GM12878 (cell line): ENCODE results near the gene AP3B2. TPM values are rescaled to one million over a fixed set of nuclear protein-coding genes. Genes with fewer than 3 reads are reported as not detected.

ENCODE experiments used
- ATAC-seq: fragments of 200-7000 bp; cut with Tn5 transposase; 3 replicates; pipeline ENCODE4 v1.9.1; 2020; ENCODE audit warnings: mild to moderate bottlenecking, moderate library complexity
- BruUV-seq: library from RNA; stranded (reverse); fragments of 400-500 nt; replicated peaks from 2 replicates; lab custom pipeline; 2021; lab: Mats Ljungman, UMichigan
- CTCF ChIA-PET: fragments of 300-600 bp; sonication (Branson Sonifier 250); formaldehyde crosslinking; extraction: SDS; loops from one replicate; lab custom pipeline; 2021; ENCODE audit warnings: inconsistent platforms; lab: Yijun Ruan, JAX
- POLR2A ChIA-PET: fragments of 350-600 bp; formaldehyde crosslinking; extraction: SDS; loops from one replicate; lab custom pipeline; 2021; ENCODE audit warnings: inconsistent platforms; lab: Charles Lee
- RAD21 ChIA-PET: fragments of 300-600 bp; sonication (Branson Sonifier 250); formaldehyde crosslinking; loops from one replicate; lab custom pipeline; 2023; ENCODE audit warnings: antibody characterized with exemption; ENCODE audit not compliant: unreplicated experiment; lab: Charles Lee
- SMC1A ChIA-PET: fragments of 300-600 bp; sonication (Branson Sonifier 250); formaldehyde crosslinking; loops from one replicate; lab custom pipeline; 2023; ENCODE audit not compliant: unreplicated experiment, uncharacterized antibody; lab: Charles Lee
- DNase-seq: peaks from one replicate; pipeline ENCODE4 v3.0.0-alpha.2; 2011; ENCODE audit warnings: low read depth, low spot score
- FAIRE-seq: peaks from 3 replicates; lab custom pipeline; 2011; peaks lifted over from hg19 to GRCh38; lab: Jason Lieb, UNC
- H2AFZ ChIP-seq: 2 replicates; pipeline ENCODE4 v1.6.0; 2011; ENCODE audit warnings: low read depth, low read length, control low read depth; ENCODE audit not compliant: control insufficient read depth
- H3K27ac ChIP-seq: 2 replicates; pipeline ENCODE4 v1.5.1; 2011; ENCODE audit warnings: control low read depth; ENCODE audit not compliant: control insufficient read depth, insufficient read depth
- H3K27me3 ChIP-seq, 2 experiments: replicated peaks in 1 of 2; 2 replicates each; pipeline versions ENCODE4 v1.6.0 to v1.6.1; 2011; ENCODE audit warnings: low read length in 1 of 2; ENCODE audit not compliant: control insufficient read depth in 2 of 2, insufficient read depth in 2 of 2
- H3K36me3 ChIP-seq, 2 experiments: 2 replicates each; pipeline ENCODE4 v1.5.1; 2011; ENCODE audit warnings: low read length in 1 of 2; ENCODE audit not compliant: control insufficient read depth in 2 of 2, insufficient read depth in 2 of 2
- H3K4me1 ChIP-seq: 2 replicates; pipeline ENCODE4 v1.6.1; 2011; ENCODE audit warnings: mild to moderate bottlenecking, low read length, moderate library complexity, mixed read lengths; ENCODE audit not compliant: control insufficient read depth, insufficient read depth
- H3K4me2 ChIP-seq: 2 replicates; pipeline ENCODE4 v1.6.0; 2011; ENCODE audit warnings: control low read depth; ENCODE audit not compliant: control insufficient read depth, insufficient read depth
- H3K4me3 ChIP-seq: fragments of 200-600 bp; sonication (generic); 2 replicates; pipeline ENCODE4 v1.5.1; 2016
- H3K79me2 ChIP-seq: 2 replicates; pipeline ENCODE4 v1.6.0; 2011; ENCODE audit warnings: low read length; ENCODE audit not compliant: control insufficient read depth, insufficient read depth
- H3K9ac ChIP-seq: 2 replicates; pipeline ENCODE4 v1.8.0; 2011; ENCODE audit warnings: low read length, control low read depth, mixed read lengths; ENCODE audit not compliant: control insufficient read depth, insufficient read depth
- H3K9me3 ChIP-seq: replicated peaks from 3 replicates; pipeline ENCODE4 v1.5.1; 2011; ENCODE audit warnings: mild to moderate bottlenecking, low read length; ENCODE audit not compliant: control insufficient read depth, insufficient read depth
- H4K20me1 ChIP-seq: 2 replicates; pipeline ENCODE4 v1.6.0; 2011; ENCODE audit not compliant: control insufficient read depth, insufficient read depth
- BCL3 ChIP-seq: IDR thresholded peaks from 2 replicates; pipeline ENCODE4 v1.6.1; 2011; ENCODE audit warnings: borderline replicate concordance, low read depth, mild to moderate bottlenecking, moderate library complexity, low read length; ENCODE audit not compliant: insufficient read depth, poor library complexity, severe bottlenecking
- BMI1 ChIP-seq: fragments of 450-650 bp; IDR thresholded peaks from 2 replicates; pipeline ENCODE4 v1.6.1; 2016; ENCODE audit warnings: mild to moderate bottlenecking, moderate library complexity, borderline replicate concordance
- CBX5 ChIP-seq: sonication (generic); IDR thresholded peaks from 2 replicates; pipeline ENCODE4 v1.6.1; 2016; ENCODE audit warnings: low read depth, moderate library complexity, mild to moderate bottlenecking, inconsistent platforms
- CEBPZ ChIP-seq: fragments of 150-350 bp; IDR thresholded peaks from 2 replicates; pipeline ENCODE4 v1.6.1; 2016; ENCODE audit warnings: low read depth, low read length
- E2F4 ChIP-seq: IDR thresholded peaks from 2 replicates; pipeline ENCODE4 v1.6.1; 2012; ENCODE audit warnings: low read depth, low read length, improper control_type of control experiment
- FOXM1 ChIP-seq: IDR thresholded peaks from 2 replicates; pipeline ENCODE4 v1.6.1; 2012; ENCODE audit warnings: low read depth, mild to moderate bottlenecking, inconsistent platforms, low read length, moderate library complexity
- GATAD2B ChIP-seq: fragments of 450-650 bp; conservative IDR thresholded peaks from 2 replicates; pipeline ENCODE4 v1.6.1; 2017; ENCODE audit warnings: low read depth, mild to moderate bottlenecking, moderate library complexity
- JUNB ChIP-seq: IDR thresholded peaks from 2 replicates; pipeline ENCODE4 v1.6.1; 2016; ENCODE audit warnings: antibody characterized with exemption, mild to moderate bottlenecking
- KAT2A ChIP-seq: conservative IDR thresholded peaks from 2 replicates; pipeline ENCODE4 v1.6.1; 2011; ENCODE audit warnings: low read depth, low read length; ENCODE audit not compliant: control insufficient read depth
- LARP7 ChIP-seq: fragments of 450-650 bp; IDR thresholded peaks from 2 replicates; pipeline ENCODE4 v1.6.1; 2017; ENCODE audit warnings: mild to moderate bottlenecking
- MTA2 ChIP-seq: fragments of 450-650 bp; IDR thresholded peaks from 2 replicates; pipeline ENCODE4 v1.6.1; 2016; ENCODE audit warnings: low read depth, mild to moderate bottlenecking, moderate library complexity
- NFXL1 ChIP-seq: fragments of 450-650 bp; IDR thresholded peaks from 2 replicates; pipeline ENCODE4 v1.6.1; 2017; ENCODE audit warnings: antibody characterized with exemption, mild to moderate bottlenecking, borderline replicate concordance
- NR2F1 ChIP-seq: fragments of 450-650 bp; conservative IDR thresholded peaks from 2 replicates; pipeline ENCODE4 v1.6.1; 2017; ENCODE audit warnings: mild to moderate bottlenecking
- PML ChIP-seq: IDR thresholded peaks from 2 replicates; pipeline ENCODE4 v1.6.1; 2012; ENCODE audit warnings: low read length, inconsistent platforms
- RCOR1 ChIP-seq: conservative IDR thresholded peaks from 2 replicates; pipeline ENCODE4 v1.6.1; 2012; ENCODE audit warnings: low read depth, low read length, improper control_type of control experiment
- YY1 ChIP-seq: IDR thresholded peaks from 2 replicates; pipeline ENCODE4 v1.6.1; 2011; ENCODE audit warnings: low read depth, mild to moderate bottlenecking, low read length
- ZSCAN29 ChIP-seq: fragments of 450-650 bp; IDR thresholded peaks from 2 replicates; pipeline ENCODE4 v1.6.1; 2017; ENCODE audit warnings: mild to moderate bottlenecking, moderate library complexity
- WGBS: methylation state at CpG from one replicate; pipeline ENCODE4 v1.1.6; 2016; ENCODE audit warnings: low lambda C conversion rate; ENCODE audit not compliant: insufficient replicate concordance, insufficient coverage; ENCODE audit errors: missing lambda C conversion rate; 5-methylcytosine and 5-hydroxymethylcytosine counted together
- in situ Hi-C: fragments of 300-500 bp; cut with MboI; formaldehyde crosslinking; loops from 9 replicates; pipeline ENCODE4 v1.14.3; 2018; ENCODE audit warnings: mixed read lengths
- intact Hi-C: fragments of 100-400 bp; cut with micrococcal nuclease; formaldehyde crosslinking; loops from one replicate; pipeline ENCODE4 v1.14.2; 2022; ENCODE audit not compliant: unreplicated experiment
- polyA plus RNA-seq, 11 experiments: library from polyadenylated mRNA; depleted of rRNA in 4 of 11; unstranded in 6 of 11; stranded (reverse) in 5 of 11; fragments of >200 nt; fragmentation: Nextera tagmentation in 4 of 11; fragmentation: Illumina TruSeq in 1 of 11; extraction: Ambion mirVana in 4 of 11; extraction: Trizol in 1 of 11; gene quantifications; 1 replicate in 1 of 11; 2 replicates in 10 of 11; pipeline versions ENCODE4 v1.2.1 to v1.2.3, GENCODE V29; 2011 to 2016; ENCODE audit warnings: inconsistent platforms in 2 of 11, missing spikeins in 2 of 11, low read depth in 1 of 11
- total RNA-seq, 4 experiments: library from RNA; depleted of rRNA in 3 of 4; stranded (reverse); fragments of >200 nt in 3 of 4; fragmentation: Illumina TruSeq in 1 of 4; extraction: Trizol in 1 of 4; gene quantifications; 2 replicates each; pipeline versions ENCODE4 v1.2.1 to v1.2.3, GENCODE V29; 2013 to 2021

The AP3B2 gene
- total and polyA plus RNA-seq, 10 of the 15 experiments (the other 5 are each of a cell fraction or from before 2014, with no cell fraction given): not detected

- SMC1A ChIA-PET: interaction anchor here (0.5 to 0.9 kb wide), 2 partner anchors 291 to 296 kb away, joined by 3 to 4 read pairs; no protein-coding TSS in a partner anchor
- DNase-seq: no peak
- no peak for TF ChIP-seq BCL3
- TF ChIP-seq JUNB: no peak
- TF ChIP-seq ZSCAN29: no peak
- no peak for TF ChIP-seq CBX5
- TF ChIP-seq FOXM1: no peak
- TF ChIP-seq PML: no peak
- TF ChIP-seq YY1: no peak
- no peak for TF ChIP-seq E2F4
- no peak for TF ChIP-seq LARP7
- no peak for TF ChIP-seq GATAD2B
- TF ChIP-seq KAT2A: no peak
- no peak for TF ChIP-seq NFXL1
- TF ChIP-seq RCOR1: no peak
- no peak for TF ChIP-seq BMI1
- TF ChIP-seq CEBPZ: no peak
- TF ChIP-seq MTA2: no peak
- no peak for TF ChIP-seq NR2F1
- CTCF ChIA-PET: no interaction called here
- H3K36me3 ChIP-seq: no peaks in the 10 kb centered on the region
- in situ Hi-C loops: no loop called here
- ATAC-seq: no peak
- WGBS: 0% methylated on average over 3 of the region's 3 CpGs
- H3K4me1 ChIP-seq: 0 out of 2 replicates have a peak, but pooled peaks cover 4% of the 10 kb centered on the region
- no peaks in the 10 kb centered on the region for H4K20me1 ChIP-seq
- no peaks in the 10 kb centered on the region for H3K79me2 ChIP-seq
- POLR2A ChIA-PET: interaction anchor here (0.5 kb wide), 1 partner anchor 62 kb away, joined by 6 read pairs; no protein-coding TSS in a partner anchor
- FAIRE-seq: no peak
- H3K27me3 ChIP-seq: no peaks in the 10 kb centered on the region; a peak in 1 of 4 replicates
- RAD21 ChIA-PET: no interaction called here
- BruUV-seq: no TSS peak
- H3K9me3 ChIP-seq: no peaks in the 10 kb centered on the region
- intact Hi-C loops: no loop called here
- no peak overlapping the region for H2AFZ ChIP-seq
- H3K27ac ChIP-seq: no peak overlapping the region
- H3K4me3 ChIP-seq: no peak overlapping the region
- no peak overlapping the region for H3K4me2 ChIP-seq
- no peak overlapping the region for H3K9ac ChIP-seq
These were observed 2.4 kb upstream of the AP3B2 start for GRCh38 chr15:82712036-82712435.
